HG03460 (cell line): ENCODE measurements around the gene CCDC39.

Source experiments
- ATAC-seq: cut with Tn5 transposase; IDR thresholded peaks from one replicate; pipeline ENCODE4 v1.9.1; 2021; ENCODE audit not compliant: unreplicated experiment

Gene CCDC39

GRCh38 chr3:180679178-180680096, at the start of gene CCDC39:
Gene CCDC39, minus strand, starts transcription at chr3:180679489. Its CDS starts 109 bp downstream, at chr3:180679380.
- ATAC-seq, result peak; percentile 98

- no peak for ATAC-seq
Measured at GRCh38 chr3:180720012-180720411, 40.7 kb upstream of the CCDC39 start.

DNA sequence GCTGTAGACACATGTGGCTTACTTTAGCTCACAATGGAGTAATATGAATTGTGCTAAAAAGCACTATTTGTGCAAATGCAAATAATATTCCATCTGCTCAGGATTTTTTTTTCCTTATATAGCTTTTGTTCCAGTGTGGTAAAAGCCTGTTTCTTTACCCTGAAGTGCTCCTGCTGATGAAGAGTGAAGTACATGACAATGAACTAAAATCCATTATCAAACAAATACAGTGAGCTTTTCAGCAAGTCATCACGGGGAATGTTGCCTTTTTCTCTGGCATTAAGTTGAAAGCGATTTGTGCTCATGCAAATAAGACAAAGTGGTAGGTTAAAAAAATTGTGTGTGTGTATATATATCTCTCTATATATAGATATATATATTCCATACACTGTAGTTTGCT, 28.6 kb upstream of the CCDC39 start:
- ATAC-seq, result no peak

- ATAC-seq, result no peak
Measured at GRCh38 chr3:180705619-180706018, 26.3 kb upstream of the CCDC39 start.

DNA sequence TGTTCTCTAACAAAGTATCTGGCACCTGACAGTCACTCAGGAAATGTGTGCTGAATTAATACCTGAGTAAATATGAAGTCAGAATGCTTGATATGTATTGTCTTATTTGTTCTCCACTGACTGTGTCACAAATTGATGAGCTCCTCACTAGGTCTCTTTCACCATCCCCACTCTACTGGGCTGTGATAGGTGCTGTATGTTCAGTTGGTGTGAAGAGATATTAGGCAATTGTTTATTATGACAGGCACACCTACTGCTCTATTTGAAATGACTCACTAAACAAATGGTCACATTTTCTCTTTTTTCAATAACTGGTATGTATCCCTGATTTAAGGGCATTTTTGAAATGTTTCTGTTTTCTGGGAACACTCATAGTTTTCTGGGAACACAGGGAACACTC, 25.2 kb upstream of the CCDC39 start:
- no peak for ATAC-seq

- no peak for ATAC-seq
Measured at GRCh38 chr3:180700941-180701340, 21.7 kb upstream of the CCDC39 start.

- ATAC-seq, result no peak
Measured at GRCh38 chr3:180698760-180699270, 19.5 kb upstream of the CCDC39 start.

DNA sequence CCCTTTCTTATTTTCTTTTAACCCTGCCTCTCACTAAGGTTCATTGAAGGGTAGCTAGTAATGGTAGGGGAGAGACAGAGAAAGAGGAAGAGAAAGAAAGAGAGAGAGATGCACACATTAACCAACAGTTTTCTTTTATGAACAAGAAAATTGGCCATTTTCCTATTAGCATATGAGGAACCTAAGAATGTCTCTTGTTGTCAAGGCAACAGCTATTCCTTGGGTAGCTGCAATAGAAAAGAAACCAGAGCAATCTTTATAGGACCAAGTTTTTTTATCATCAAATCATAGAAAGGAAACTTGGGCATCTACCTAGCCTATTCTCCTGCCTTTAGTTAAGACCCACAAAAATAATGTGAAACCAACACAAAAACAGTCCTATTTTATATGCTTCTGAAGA, 15.0 kb upstream of the CCDC39 start:
- no peak for ATAC-seq

DNA sequence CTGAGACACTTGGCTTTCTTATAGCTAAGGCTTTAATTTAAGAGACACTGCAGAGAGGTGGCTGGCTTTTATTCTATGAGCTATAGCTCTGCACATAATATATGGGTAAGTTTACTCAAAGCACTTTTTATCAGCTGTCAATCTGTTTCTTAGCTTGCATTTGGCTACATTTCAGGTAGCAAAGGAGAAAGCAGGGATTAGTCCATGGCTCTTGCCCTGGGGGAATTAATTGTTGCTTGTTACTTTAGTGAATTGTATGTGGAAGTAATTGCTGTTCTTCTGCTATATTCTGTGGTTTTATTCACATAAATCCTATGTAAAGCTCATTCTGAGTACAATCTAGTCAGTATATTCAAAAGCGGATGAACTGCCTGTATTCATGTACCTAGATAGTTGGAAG, 14.4 kb upstream of the CCDC39 start:
- ATAC-seq, result no peak

GRCh38 chr3:180690061-180690460, 10.8 kb upstream of the CCDC39 start:
- no peak for ATAC-seq

- ATAC-seq, result no peak
Measured at GRCh38 chr3:180684807-180685206, 5.5 kb upstream of the CCDC39 start.

DNA sequence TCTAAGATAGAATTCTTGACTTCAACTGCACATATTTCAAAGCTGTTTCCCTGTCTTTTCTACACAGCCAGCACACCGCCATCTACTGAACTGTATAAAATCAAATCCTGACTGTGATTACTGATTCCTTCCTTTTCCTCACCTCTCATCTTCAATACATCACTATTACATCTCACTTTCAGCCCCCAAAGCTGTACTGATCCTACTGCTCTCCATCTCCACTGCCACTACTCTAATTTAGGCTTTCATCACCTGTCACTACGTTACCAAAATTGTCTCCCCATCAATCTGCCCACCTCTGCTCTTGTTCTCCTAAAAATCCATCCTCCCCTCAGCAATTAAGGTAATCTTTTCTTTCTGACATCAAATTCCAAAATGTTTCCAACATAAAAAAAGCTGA, 4.5 kb upstream of the CCDC39 start:
- ATAC-seq, result no peak

DNA sequence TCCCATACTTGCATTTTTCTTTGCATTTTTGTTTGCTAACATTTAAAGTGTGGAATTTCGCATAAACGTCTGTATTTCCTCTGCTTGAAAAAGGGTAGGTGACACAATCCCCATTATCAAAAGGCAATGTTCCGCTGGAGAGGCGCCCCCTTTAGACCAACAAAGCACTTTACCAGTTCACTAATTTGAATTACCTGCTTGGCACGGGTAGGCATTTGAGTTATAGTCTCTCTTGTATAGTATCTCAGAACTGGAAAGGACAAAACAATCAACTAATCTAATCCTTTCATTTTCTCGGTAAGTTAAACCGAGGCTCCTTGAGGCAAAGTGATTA, 775 bp upstream of the CCDC39 start:
- peak; percentile 35 for ATAC-seq

DNA sequence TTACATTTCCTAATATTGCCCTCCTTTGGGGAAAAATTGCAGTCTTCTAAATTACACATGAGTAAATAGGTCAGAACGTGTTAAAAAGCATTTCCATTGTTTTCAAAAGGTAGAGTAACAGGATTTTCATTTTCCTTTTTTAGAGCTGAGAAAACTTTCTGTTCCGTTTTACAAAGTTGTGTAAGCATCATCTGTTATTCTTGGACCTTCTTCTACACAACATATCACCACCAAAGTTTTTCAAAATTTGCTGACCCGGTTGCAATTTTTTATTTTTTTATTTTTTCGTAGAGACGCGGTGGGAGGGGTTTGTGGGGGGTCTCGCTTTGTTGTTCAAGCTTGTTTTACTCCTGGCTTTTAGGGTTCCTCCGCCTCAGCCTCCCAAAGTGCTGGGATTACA, 1.1 kb downstream of the CCDC39 start:
- no peak for ATAC-seq

DNA sequence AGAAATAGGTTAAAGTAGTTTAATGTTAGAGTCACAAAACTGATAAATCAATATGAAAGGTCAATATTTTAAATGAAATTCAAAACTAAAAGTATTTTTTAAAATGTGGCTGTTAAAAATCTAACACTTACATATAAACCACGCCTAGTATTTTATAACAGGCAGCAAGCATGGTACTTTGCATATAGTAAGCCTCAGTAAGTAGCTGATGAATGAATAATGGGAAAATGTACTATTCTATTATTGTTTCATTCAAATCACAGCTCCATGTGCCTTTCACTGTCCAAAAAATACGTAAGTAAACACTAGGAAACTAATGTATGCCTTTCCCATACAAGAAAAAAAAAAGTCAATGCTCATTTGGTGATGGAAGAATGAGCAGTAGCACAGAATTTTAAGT, 17.8 kb downstream of the CCDC39 start:
- no peak for ATAC-seq

GRCh38 chr3:180657094-180657493, 22.2 kb downstream of the CCDC39 start:
- no peak for ATAC-seq

DNA sequence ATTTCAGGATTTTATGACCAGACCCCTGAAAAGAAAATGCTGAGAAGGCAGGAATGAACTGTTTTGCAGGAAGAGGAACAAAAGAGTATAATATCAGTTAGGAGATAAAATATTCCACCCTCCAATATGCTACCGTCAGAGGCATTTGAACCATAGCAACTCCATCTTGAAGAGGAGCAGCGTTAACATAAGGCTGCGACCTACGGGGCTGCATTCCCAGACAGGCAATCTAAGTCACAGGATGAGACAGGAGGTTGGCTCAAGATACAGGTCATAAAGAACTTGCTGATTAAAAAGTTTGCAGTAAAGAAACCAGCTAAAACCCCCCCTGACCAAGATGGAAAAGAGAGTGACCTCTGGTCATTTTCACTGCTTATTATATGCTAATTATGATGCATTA, 22.9 kb downstream of the CCDC39 start:
- no peak for ATAC-seq

GRCh38 chr3:180646187-180646790, 33.0 kb downstream of the CCDC39 start:
- peak; percentile 61 for ATAC-seq

DNA sequence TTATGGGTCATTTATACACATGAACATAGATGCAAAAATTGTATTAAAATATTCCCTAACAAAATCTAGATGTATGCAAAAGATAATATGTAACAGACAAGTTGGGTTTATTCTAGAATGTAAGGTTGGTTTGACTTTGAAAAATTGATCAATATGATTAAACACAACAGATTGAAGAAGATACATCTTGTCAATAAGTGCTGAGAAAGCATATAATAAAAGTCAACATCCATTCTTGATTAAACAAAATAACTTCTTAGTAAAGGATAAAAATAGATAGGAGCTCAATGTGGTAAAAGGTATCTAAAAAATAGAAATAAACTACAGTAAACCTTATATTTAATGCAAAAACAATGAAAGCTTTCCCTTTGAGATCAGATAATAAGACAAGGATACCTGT, 38.3 kb downstream of the CCDC39 start:
- ATAC-seq, result no peak

GRCh38 chr3:180633722-180634121, 45.6 kb downstream of the CCDC39 start:
- no peak for ATAC-seq

GRCh38 chr3:180631317-180631716, 48.0 kb downstream of the CCDC39 start:
- ATAC-seq, result no peak

- no peak for ATAC-seq
Measured at GRCh38 chr3:180630371-180630770, 48.9 kb downstream of the CCDC39 start.
